HG03064 (cell line): Measurements from ENCODE around the gene GADD45GIP1.
"Not testable (repeated sequence)": the region's sequence is repeated elsewhere in the genome, so short reads cannot be mapped to it uniquely, and the experiment has no call there.

ENCODE experiments used
- ATAC-seq: cut with Tn5 transposase; IDR thresholded peaks from one replicate; pipeline ENCODE4 v1.9.1; 2021; ENCODE audit warnings: low read depth; ENCODE audit not compliant: unreplicated experiment

Gene GADD45GIP1

DNA sequence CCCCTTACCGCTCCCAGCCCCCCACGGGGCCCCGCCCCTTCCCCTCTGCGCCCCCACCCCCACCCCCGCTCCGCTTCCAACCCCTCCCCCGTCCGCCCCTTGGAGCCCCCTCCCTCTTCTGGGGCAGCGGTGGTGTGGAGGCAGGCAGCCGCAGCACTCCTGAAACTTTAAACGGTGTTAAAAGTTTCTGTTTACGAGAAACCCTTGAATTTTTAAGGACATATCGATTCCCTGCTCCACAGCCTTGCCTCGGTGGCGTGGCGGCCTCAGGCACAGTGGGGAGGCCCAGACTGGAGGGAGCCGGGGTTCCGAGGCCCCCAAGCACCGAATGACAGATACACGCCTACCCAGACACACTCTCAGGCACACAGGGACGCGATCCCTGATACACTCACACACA, 33.4 kb upstream of the GADD45GIP1 start:
- no peak for ATAC-seq

DNA sequence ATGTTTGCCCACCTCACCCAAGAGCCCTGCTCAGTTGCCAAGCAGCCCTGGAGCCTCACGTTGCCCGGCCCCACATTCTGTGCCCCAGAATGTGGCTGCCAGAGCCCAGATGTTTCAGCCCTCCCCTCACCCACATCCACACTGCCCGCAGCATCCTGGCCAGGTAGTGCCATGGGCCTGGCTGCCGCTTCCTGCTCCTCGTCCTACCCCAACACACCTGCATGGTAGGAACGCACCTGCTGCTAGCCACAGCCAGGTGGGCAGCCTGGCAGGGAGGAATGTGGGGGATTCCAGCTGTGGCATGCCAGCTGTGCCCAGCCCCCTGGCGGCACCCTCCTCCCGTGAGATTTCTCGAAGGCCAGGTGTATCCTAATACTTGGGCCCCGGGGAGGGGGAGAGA, 30.8 kb upstream of the GADD45GIP1 start:
- no peak for ATAC-seq

DNA sequence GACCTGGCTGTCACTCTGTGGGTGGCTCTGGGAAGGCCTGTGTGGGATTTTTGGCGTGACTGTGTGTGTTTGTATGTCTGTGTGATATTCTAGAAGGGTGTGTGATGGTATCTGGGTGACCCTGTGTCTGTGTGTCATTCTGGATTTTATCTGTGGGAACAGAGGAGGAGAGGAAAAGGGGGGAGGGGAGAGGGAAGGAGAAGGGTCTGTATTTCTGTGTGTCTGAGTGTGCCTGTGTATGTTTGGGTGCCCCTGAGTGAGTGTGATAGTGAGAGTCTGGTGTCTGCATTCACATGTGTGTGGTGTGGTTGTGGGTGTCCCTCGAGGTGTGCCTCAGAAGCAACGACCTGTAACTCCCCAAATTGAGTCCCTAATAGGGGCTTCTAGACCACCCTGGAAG, 30.2 kb upstream of the GADD45GIP1 start:
- ATAC-seq, result no peak

DNA sequence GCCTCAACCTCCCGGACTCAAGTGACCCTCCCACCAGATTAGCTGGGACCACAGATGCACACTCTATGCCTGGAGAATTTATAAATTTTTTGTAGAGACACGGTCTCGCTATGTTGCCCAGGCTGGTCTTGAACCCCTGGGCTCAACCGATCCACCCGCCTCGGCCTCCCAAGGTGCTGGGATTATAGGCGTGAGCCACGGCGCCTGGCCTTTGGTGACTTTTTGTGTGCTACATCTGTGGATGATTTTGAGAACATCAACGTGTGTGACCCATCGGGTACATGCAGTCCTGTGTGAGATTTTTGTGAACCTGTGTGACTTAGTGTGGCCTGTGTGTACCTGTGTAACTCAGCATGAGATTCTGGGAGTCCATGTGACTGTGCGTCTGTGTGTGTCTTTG, 29.7 kb upstream of the GADD45GIP1 start:
- ATAC-seq, result no peak

DNA sequence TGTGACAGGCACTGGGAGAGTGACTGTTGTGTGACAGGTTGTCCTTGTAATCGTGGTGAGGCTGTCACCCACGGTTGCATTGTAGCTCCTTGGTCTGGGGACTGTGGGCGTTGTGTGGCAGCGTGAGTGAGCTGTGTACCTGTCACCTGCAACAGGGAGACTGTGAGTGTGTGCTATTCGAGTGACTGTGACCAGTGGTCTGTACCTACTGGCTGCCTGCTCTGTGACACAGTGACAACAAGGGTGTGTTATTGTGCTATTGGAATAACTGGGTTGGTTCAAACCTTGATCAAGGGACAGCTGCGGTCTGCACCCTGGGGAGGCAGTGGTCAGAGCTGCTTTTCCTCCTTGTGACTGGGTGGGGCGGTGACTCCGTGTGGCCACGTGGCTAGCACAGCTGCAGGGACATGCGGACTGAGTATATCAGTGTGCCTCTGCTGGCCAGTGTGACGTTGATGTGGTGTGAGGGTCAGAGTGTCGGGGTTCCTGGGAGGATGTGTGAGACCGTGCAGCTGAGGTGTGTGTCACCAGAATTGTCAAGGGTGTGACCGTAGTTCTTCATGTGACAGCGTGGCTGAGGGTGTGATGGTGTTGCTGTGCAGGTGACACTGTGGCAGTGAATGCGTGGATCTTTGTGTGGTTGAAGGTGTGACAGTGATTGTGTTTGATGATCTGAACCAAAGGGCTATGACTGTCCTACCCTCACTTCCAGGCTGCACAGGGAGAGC, 28.2 kb upstream of the GADD45GIP1 start:
- ATAC-seq, result no peak

DNA sequence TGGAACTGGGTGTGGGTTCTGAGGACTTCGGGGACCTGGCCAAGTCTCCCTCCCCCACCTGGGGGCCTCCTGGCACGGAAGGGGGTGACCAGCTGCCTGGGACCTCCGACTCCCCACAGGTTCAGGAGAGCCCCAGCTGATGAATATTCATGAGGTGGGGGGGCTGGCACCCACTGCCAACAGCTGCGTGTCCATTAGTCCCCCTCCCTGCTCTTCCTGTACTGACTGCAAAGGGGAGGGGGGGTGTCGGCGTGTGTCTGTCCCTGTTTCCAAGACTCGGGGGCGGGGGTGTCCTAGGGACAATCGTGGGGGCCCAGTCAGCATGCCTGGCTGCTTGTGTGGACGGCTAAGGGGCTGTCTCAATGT, 27.6 kb upstream of the GADD45GIP1 start:
- no peak for ATAC-seq

DNA sequence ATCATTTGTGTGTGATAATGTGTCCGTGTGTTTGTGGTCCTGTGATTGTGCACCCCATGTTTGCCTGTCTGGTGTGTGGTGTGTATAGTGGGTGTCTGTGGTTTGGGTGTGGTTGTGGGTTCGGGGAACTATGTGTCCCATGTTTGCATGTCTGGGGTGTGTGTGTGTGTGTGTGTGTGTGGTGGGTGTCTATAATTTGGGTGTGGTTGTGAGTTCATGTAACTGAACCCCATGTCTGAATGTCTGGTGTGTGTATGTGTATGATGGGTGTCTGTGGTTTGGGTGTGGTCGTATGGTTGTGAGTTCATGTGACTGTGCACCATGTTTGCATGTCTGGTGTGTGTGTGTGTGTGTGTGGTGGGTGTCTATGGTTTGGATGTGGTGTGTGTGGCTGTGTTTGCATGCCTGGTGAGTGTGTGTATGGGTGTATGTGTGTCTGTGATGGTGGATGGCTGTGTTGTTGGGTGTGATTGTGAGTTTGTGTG, 27.2 kb upstream of the GADD45GIP1 start:
- ATAC-seq, result no peak

DNA sequence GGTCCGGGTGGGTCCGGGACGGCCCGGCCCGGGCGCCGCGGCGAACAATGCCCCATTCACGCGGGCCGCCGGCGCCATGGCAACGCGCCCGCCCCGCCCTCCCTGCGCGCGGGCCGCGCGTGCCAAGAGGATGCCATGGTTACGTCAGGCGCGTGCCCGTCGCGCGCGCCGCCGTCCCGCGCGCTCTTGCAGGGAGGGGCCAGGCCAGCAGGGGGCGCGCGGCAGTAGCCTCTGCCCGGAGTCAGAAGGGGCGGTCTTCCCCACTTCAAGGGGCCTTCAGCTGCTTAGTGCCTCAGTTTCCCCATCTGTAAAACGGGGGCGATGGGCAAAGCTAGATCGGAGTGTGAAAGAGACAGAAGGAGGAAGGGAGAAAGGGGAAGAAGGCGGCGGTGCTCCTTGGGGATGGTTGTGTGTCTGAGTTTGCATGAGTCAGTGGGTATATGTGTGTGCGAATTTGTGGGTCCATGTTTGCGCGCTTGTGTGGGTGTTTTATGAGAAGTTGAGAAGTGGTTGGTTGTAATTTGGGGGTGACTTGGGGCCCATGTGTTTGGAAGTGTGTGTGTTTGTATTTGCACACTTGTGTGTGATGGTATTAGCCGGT, 26.6 kb upstream of the GADD45GIP1 start:
- ATAC-seq, result no peak

DNA sequence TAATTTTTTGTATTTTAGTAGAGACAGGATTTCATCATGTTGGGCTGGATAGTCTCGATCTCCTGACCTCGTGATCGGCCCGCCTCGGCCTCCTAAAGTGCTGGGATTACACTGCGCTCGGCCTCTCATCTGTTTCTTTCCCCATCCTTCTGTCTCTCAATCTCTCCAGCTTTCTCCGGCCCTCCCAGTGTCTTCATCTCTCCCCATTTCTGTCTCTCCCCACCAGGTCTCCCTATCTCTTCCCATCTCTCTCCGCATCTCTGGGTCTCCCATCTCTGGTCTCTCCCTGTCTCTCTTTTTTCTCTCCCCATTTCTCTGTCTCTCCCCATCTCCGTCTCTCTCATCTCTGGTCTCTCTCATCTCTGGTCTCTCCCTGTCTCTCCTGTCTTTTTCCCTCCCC, 26.1 kb upstream of the GADD45GIP1 start:
- no peak for ATAC-seq

DNA sequence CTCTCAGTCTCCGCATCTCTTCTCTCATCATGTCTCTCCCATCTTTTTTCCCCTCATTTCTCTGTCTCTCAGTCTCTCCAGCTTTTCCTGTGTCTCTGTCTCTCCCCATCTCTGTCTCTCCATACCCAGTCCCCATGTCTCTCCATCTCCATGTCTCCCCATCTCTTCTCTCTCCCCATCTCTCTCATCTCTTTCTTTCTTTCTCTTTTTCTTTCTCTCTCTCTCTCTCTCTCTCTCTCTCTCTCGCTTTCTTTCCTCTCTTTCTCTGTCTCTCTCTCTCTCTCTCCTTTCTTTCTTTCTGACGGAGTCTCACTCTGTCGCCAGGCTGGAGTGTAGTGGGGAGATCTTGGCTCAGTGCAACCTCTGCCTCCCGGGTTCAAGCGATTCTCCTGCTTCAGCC, 25.6 kb upstream of the GADD45GIP1 start:
- no peak for ATAC-seq

DNA sequence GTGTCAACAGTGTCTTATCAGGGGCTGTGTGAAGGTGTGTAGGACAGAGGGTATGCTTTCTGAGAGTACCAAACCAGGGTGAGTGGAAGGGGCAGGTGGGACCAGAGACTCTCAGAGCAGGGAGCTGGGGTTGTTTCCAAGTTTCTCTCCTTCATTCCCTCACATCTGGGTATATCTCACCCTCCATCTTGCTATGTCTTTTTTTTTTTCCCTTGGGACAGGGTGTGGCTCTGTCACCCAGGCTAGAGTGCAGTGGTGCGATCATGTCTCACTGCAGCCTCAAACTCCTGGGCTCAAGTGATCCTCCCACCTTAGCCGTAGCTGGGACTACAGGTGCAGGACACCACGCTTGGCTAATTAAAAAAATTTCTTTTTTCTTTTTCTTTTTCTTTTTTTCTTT, 23.0 kb upstream of the GADD45GIP1 start:
- ATAC-seq, result no peak

DNA sequence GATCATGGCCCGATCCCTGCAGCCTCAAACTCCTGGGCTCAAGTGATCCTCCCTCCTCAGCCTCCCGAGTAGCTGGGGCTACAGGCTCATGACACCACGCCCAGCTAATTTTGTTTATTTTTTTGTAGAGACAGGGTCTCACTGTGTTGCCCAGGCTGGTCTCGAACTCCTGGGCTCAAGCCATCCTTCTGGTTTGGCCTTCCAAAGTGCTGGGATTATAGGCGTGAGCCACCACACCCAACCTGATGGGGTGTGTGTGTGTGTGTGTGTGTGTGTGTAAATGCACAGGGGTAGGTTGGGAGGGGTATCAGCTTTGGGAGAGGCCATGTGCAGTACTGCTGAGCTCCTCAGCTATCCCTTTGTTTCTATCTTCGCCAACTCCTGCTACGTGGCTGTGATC, 19.1 kb upstream of the GADD45GIP1 start:
- ATAC-seq, result not testable (repeated sequence)

DNA sequence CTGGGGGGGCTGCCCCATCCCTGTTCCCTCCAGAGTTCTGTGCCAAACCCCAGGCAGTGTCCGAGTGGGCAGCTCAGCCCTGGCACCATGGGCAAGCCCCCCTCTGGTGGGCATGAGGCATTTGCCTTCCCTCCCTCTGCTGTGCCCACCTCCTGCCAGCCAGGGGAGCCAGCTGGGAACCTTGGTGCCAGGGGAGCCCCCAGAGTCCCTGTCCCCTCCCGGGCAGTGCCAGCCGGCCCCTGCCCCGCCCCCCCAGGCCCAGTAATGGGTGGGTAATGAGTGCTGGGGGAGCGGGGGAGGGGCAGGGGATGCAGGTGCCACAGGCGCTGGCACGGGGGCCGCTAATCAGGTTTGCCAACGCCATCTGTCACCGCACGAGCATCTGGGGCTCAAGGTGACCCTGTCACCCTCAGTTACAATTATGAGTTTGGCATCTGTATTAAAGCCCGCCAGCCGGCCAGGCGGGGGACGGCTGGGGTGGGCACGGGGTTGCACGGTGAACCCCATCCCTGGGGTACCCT, 18.3 kb upstream of the GADD45GIP1 start:
- no peak for ATAC-seq

DNA sequence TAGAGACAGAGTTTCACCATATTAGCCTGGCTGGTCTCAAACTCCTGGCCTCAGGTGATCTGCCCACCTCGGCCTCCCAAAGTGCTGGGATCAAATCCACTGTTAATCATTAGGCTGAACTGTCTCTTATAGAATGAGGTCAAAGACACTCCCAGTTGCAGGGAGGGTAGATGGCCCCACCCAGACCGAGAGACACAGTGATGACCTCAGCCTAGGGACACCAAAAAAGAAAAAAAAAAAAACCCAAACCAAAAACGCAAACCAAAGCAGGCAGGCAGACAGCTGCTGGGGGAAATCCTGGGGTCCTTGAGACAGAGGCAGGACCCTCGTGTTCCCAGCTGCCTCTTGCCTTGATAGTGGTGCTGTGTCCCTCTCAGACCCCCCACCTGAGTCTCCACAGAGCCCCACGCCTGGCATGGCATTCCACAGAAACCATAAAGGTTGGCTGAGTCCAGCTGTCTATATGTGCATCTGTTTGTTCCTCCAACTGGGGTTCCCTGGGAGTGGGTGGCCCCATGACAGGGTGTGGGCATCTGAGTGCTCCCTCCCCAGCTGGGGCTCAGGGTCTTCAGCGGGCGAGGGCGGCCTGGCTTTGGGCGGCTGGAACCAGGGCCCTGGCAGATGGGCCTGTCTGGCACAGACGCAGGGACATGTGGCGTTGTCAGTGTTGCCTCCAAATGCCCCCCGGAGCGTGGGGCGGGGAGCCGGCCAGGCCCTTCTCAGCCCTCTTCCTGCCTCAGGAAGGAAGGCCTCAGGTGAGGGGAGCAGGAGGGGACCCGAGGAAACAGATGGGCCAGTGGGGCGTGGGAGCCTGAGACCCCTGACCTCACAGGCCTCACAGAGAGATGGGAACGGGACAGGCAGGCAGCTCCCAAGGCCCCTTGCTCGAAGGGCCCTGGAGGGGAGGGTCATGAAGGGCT, 17.5 kb upstream of the GADD45GIP1 start:
- no peak for ATAC-seq

DNA sequence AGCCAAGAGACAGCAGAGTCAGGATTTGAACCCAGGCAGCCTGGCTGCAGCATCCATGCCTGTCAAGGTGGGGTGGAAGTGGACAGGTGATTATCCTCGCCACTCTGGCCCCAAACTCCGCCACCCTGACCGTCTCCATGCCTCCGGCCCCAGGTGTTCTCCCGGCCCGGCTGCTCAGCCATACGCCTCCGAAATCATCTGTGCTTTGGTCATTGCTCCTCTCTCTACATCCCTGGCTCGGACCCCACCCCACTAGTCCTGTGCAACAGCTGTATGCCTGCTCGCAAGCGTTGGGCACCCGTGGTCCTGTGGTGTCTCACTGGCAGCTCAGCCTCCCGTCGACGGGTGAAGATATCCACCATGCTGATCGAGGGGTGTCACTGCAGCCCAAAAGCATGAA, 16.2 kb upstream of the GADD45GIP1 start:
- no peak for ATAC-seq

DNA sequence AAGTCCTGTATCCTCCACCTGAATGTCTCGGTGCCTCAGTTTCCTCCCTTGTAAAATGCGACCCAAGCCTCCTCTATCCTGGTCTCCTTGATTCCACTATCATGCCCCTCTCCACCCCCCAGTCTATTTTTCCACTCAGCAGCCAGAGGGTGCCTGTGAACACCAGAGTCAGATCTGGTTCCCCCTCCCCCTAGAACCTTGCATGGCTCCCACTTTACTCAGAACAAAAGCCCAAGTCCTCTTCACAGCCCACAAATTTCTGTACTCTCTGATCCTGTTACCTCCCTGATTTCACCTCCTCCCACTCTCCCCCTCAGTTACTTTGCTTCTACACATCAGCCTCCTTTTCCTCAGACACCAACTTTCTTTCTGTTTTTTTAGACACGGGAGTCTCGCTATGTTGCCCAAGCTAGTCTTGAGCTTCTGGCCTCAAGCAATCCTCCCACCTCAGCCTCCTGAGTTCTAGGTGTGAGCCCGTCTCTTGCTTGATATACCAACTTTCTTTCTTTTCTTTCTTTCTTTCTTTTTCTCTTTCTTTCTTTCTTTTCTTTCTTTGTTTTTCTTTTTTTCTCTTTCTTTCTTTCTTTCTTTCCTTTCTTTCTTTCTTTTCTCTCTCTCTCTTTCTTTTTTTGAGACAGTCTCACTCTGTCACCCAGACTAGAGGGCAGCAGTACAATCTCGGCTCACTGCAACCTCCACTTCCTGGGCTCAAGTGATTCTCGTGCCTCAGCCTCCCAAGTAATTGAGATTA, 13.2 kb upstream of the GADD45GIP1 start:
- no peak for ATAC-seq

DNA sequence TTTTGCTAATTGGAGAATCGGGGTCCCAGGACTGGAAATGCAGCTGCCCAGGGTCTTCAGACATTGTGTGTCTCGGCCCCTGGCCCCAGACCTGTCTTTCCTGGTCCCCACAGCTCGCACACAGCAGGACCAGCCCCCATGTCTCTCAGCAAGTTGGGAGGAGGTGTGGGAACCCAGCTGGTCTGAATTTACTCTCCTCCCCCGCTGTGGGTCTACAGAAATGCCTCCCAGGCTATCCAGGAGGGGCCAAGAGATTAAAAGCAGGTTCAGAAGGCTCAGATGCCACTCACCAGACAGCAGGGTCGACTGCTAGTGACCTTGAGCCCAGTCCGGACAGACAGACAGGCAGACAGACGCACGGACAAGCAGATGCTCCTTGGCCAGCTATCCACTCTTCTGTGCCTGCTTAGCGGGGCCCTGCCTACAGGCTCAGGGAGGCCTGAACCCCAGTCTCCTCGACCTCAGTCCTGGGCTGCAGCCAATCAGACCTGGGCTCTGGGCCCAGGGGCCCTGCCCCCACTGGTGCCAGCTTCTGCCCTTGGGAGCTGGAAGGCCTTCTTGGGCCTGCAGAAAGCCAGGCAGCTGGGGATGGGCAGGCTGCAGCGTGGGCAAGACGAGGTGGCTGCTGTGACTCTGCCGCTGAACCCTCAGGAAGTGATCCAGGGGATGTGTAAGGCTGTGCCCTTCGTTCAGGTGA, 12.4 kb upstream of the GADD45GIP1 start, which contains the start of gene DAND5:
DAND5 (plus strand) TSS at position 285 of the 697 bp plus-strand sequence; CDS start at position 370, 85 bp downstream.
- ATAC-seq, result no peak

DNA sequence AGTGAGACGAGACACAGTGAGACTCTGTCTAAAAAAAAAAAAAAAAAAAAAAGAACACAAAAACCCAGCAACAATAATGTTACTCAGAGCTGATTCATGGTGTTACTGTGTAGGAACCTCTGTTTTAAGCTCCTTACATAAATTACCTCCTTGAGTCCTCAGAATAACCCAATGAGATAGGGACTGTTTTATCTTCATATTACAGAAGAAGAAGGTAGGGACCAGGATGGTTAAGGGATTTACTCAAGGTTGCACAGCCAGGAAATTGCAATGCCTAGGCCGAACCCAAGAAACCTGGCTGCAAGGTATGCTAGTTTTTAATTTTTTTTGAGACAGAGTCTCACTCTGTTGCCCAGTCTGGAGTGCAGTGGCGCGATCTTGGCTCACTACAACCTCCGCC, 10.9 kb upstream of the GADD45GIP1 start:
- ATAC-seq, result no peak

DNA sequence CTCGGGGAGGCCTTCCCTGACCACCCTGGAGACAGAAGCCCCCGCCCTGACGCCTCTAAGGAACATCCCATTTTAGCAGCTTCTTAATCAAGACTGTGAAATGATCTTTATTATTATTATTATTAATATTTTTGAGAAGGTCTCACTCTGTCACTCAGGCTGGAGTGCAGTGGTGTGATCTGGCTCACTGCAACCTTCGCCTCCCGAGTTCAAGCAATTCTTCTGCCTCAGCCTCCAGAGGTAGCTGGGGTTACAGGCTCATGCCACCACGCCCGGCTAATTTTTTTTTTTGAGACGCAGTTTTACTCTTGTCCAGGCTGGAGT, 8.8 kb upstream of the GADD45GIP1 start:
- no peak for ATAC-seq
